CD4-positive, alpha-beta T cell (primary cell): ENCODE results near the gene LMO2. TPM values are rescaled to one million over a fixed set of nuclear protein-coding genes. Genes with fewer than 3 reads are reported as not detected.

Experiments used
- ATAC-seq: fragments of 200-7000 bp; cut with Tn5 transposase; one replicate; pipeline ENCODE4 v1.10.0; 2022; ENCODE audit warnings: mild to moderate bottlenecking; ENCODE audit not compliant: poor library complexity
- CTCF ChIA-PET: fragments of 350-600 bp; sonication (Branson Sonifier 250); formaldehyde crosslinking; loops from one replicate; lab custom pipeline; 2021; ENCODE audit warnings: antibody characterized with exemption, inconsistent platforms; lab: Charles Lee
- POLR2A ChIA-PET: fragments of 350-600 bp; sonication (Branson Sonifier 250); formaldehyde crosslinking; loops from one replicate; lab custom pipeline; 2021; ENCODE audit warnings: antibody characterized with exemption, inconsistent platforms; lab: Charles Lee
- DNase-seq, 14 experiments: peaks; one replicate each; pipeline ENCODE4 v3.0.0-alpha.2; 2013 to 2020; ENCODE audit warnings: mixed read lengths in 2 of 14
- H3K27ac ChIP-seq, 2 donors: one replicate each; pipeline versions ENCODE4 v1.5.1 to v1.7.0; 2013; ENCODE audit warnings: low read length in 2 of 2, low read depth in 1 of 2, mild to moderate bottlenecking in 1 of 2
- H3K27me3 ChIP-seq, 2 experiments: 1 replicate in 1 of 2; 2 replicates in 1 of 2; pipeline versions ENCODE4 v1.6.1 to v1.7.0; 2013; ENCODE audit warnings: low read length in 2 of 2, control low read depth in 1 of 2, mild to moderate bottlenecking in 1 of 2, moderate library complexity in 1 of 2; ENCODE audit not compliant: insufficient read depth in 2 of 2, control insufficient read depth in 1 of 2
- H3K36me3 ChIP-seq: one replicate; pipeline ENCODE4 v1.6.1; 2013; ENCODE audit warnings: low read length, control low read depth; ENCODE audit not compliant: insufficient read depth
- H3K4me1 ChIP-seq: one replicate; pipeline ENCODE4 v1.6.1; 2013; ENCODE audit warnings: low read length, control low read depth; ENCODE audit not compliant: insufficient read depth
- H3K4me3 ChIP-seq: one replicate; pipeline ENCODE4 v1.5.1; 2013; ENCODE audit warnings: mild to moderate bottlenecking, low read length, moderate library complexity
- H3K9me3 ChIP-seq, 2 experiments: 1 replicate in 1 of 2; 2 replicates in 1 of 2; pipeline versions ENCODE4 v1.6.1 to v1.7.0; 2013; ENCODE audit warnings: low read length in 2 of 2, mild to moderate bottlenecking in 2 of 2, control low read depth in 1 of 2, moderate library complexity in 1 of 2; ENCODE audit not compliant: control insufficient read depth in 1 of 2, insufficient read depth in 1 of 2
- H3K27ac Mint-ChIP-seq: one replicate; pipeline ENCODE4 v1.8.0; 2020; ENCODE audit warnings: mixed read lengths
- H3K27me3 Mint-ChIP-seq: one replicate; pipeline ENCODE4 v1.8.0; 2021; ENCODE audit warnings: mixed read lengths
- H3K36me3 Mint-ChIP-seq: one replicate; pipeline ENCODE4 v1.8.0; 2021; ENCODE audit warnings: low read depth, mixed read lengths
- H3K4me1 Mint-ChIP-seq: one replicate; pipeline ENCODE4 v1.8.0; 2021; ENCODE audit warnings: low read depth, mixed read lengths
- H3K4me3 Mint-ChIP-seq: one replicate; pipeline ENCODE4 v1.8.0; 2020; ENCODE audit warnings: mild to moderate bottlenecking, mixed read lengths
- H3K9me3 Mint-ChIP-seq: one replicate; pipeline ENCODE4 v1.8.0; 2020; ENCODE audit warnings: mixed read lengths
- intact Hi-C, 2 experiments: fragments of 100-400 bp; cut with DNase I in 1 of 2; cut with micrococcal nuclease in 1 of 2; formaldehyde crosslinking; loops; one replicate each; pipeline versions ENCODE4 v1.15.1 to v1.9.0; 2023 to 2025; cut with DNase I, micrococcal nuclease
- total RNA-seq, 174 experiments: library from RNA in 2 of 174; stranded (reverse) in 2 of 174; gene quantifications; one replicate each; pipeline ENCODE4 v1.2.3 and lab custom pipeline; 2021 to 2026
- TF ChIP-seq, protein P1 (sequence below): fragments of 200-600 bp; IDR thresholded peaks from one replicate; pipeline ENCODE4 v1.8.0; 2022; ENCODE audit warnings: antibody characterized with exemption, mild to moderate bottlenecking

The LMO2 gene
- total RNA-seq, 2 experiments from 2014 or later, result 0.61 to 0.80 TPM

DNA sequence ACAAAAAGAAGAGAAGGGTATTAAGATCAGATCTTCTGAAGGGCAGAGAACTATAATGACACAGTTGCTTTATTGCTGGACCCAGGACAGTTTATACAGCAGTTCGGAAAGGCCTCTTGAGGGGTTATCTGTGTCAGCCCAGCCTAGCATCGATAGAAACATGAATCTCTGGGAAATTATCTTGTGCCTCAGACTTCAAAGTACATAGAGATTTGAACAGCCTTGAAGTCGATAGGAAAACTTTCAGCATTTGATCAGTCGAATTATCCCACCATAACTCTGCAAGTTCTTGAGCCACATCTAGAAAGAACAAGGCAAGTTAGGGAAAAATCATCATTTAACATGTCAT lies 2.5 kb upstream of the LMO2 start:
- Mint-ChIP-seq H3K36me3 (no peaks in the 10 kb centered on the region), H3K4me3 (peak overlapping the region; percentile 79), H3K27ac (peak overlapping the region; percentile 26), H3K4me1 (peaks cover 28% of the 10 kb centered on the region), H3K27me3 (peaks cover 63% of the 10 kb centered on the region), H3K9me3 (no peaks in the 10 kb centered on the region)
- ATAC-seq (no peak), DNase-seq (no peak)
- intact Hi-C loops, result no loop called here
- H3K4me1 ChIP-seq, result peaks cover 37% of the 10 kb centered on the region
- H3K9me3 ChIP-seq, result no peaks in the 10 kb centered on the region
- no peaks in the 10 kb centered on the region for H3K36me3 ChIP-seq
- H3K4me3 ChIP-seq, result peak overlapping the region; percentile 39
- TF ChIP-seq, protein P1, sequence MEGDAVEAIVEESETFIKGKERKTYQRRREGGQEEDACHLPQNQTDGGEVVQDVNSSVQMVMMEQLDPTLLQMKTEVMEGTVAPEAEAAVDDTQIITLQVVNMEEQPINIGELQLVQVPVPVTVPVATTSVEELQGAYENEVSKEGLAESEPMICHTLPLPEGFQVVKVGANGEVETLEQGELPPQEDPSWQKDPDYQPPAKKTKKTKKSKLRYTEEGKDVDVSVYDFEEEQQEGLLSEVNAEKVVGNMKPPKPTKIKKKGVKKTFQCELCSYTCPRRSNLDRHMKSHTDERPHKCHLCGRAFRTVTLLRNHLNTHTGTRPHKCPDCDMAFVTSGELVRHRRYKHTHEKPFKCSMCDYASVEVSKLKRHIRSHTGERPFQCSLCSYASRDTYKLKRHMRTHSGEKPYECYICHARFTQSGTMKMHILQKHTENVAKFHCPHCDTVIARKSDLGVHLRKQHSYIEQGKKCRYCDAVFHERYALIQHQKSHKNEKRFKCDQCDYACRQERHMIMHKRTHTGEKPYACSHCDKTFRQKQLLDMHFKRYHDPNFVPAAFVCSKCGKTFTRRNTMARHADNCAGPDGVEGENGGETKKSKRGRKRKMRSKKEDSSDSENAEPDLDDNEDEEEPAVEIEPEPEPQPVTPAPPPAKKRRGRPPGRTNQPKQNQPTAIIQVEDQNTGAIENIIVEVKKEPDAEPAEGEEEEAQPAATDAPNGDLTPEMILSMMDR, result no peak
- ChIA-PET POLR2A (no interaction called here), CTCF (no interaction called here)
- H3K27ac ChIP-seq, result peak overlapping the region in 1 of 2 donors; percentile 21
- H3K27me3 ChIP-seq, result peaks cover 21 to 30% of the 10 kb centered on the region in 2 experiments

DNA sequence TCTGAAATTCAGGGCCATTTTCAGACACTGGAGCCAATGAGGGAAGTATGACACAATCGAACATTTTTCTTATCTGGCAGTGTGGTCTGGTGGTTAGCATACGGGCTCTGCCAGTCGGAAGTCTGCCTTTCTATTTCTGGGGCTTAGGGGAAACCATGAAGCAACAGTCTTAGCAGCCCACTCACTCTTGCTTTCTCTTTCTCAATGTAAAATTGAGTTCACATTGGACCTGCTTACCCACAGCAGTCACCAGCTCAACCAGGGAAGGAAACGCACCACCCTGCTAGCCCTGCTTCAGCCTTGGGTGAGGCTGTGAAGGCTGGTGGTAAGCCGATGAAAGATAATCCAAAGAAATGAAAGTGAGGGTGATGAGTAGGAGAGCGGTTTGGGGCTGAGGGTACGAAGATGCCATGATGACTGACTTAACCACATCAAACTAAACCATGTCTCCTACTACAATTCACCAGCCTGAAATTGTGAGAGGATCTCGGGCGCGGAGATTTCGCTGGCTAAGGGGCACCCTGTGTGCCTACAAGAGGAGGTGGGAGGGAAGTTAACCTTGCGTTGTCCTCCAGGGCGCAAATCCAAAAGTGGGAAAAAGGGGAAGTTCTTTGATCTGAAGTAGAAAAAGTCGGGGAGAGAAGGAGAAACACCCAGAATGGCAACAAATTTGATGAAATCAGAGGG lies 2.0 kb upstream of the LMO2 start:
- Mint-ChIP-seq H3K36me3 (no peaks in the 10 kb centered on the region), H3K27me3 (peaks cover 63% of the 10 kb centered on the region), H3K27ac (peak overlapping the region; percentile 26), H3K9me3 (no peaks in the 10 kb centered on the region), H3K4me1 (peaks cover 28% of the 10 kb centered on the region), H3K4me3 (peak overlapping the region; percentile 79)
- H3K27me3 ChIP-seq, result peaks cover 25 to 32% of the 10 kb centered on the region in 2 experiments
- intact Hi-C loops, result no loop called here
- H3K9me3 ChIP-seq, result no peaks in the 10 kb centered on the region
- ChIA-PET POLR2A (no interaction called here), CTCF (no interaction called here)
- ATAC-seq (peak; percentile 90), DNase-seq (peak; percentile 20 to 76 (median 50))
- peaks cover 37% of the 10 kb centered on the region for H3K4me1 ChIP-seq
- H3K36me3 ChIP-seq, result no peaks in the 10 kb centered on the region
- TF ChIP-seq, protein P1, result no peak
- H3K4me3 ChIP-seq, result peak overlapping the region; percentile 39
- peak overlapping the region; percentile 11 to 21 for H3K27ac ChIP-seq

DNA sequence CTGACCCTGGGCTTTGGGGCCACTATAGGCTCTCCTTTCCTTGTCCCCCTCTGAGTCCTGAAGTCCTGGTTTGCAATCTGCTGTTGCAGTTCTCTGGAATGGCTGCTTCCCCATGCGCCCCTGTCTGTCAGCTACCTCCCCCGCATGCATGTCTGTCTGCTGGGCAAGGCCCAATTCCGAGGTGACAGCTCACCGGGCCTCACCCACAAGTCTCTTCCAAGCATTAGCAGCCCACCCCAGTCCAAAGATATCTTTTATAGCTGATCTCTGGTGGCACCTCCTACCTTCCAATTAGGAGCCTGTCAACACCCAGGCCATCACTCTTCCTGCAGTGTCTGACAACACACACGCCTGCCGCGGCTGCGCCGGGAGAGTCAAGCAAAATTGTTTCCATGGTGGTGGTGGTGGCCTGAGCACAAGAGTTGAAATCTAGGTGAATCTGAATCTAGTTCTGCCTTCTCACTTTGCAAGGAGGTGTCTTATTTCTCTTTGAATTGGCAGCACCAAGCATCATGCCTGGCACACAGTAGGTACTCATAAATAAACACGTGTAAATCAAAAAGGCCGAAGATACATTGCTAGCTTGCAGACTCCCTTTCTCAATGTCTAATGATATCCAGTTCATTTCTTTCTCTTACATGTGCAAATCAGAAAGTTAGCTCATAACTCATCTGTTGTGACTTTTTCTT lies 1.2 kb upstream of the LMO2 start:
- Mint-ChIP-seq H3K27ac (peak overlapping the region; percentile 26), H3K4me3 (peak overlapping the region; percentile 79), H3K27me3 (peaks cover 68% of the 10 kb centered on the region), H3K4me1 (peaks cover 28% of the 10 kb centered on the region), H3K9me3 (no peaks in the 10 kb centered on the region), H3K36me3 (no peaks in the 10 kb centered on the region)
- Histone ChIP-seq H3K9me3 (no peaks in the 10 kb centered on the region), H3K27me3 (peaks cover 30 to 40% of the 10 kb centered on the region in 2 experiments), H3K36me3 (no peaks in the 10 kb centered on the region), H3K4me3 (no peak overlapping the region), H3K4me1 (peaks cover 36% of the 10 kb centered on the region), H3K27ac (no peak overlapping the region)
- CTCF ChIA-PET, result no interaction called here
- DNase-seq (no peak), ATAC-seq (no peak)
- intact Hi-C loops, result no loop called here
- POLR2A ChIA-PET, result no interaction called here
- TF ChIP-seq, protein P1, result no peak
